Activated naive CD4-positive, alpha-beta T cell treated with anti-CD3 and anti-CD28 coated beads for 36 hours (primary cell): ENCODE measurements around the gene CLSTN2. TPM values are rescaled to one million over a fixed set of nuclear protein-coding genes. Genes with fewer than 3 reads are reported as not detected.

Experiments
- CTCF ChIA-PET: fragments of 350-600 bp; sonication (Branson Sonifier 250); formaldehyde crosslinking; loops from one replicate; lab custom pipeline; 2021; ENCODE audit warnings: antibody characterized with exemption; lab: Charles Lee
- DNase-seq: peaks from one replicate; pipeline ENCODE4 v3.0.0-alpha.2; 2020
- H3K27ac Mint-ChIP-seq: one replicate; pipeline ENCODE4 v1.8.0; 2021; ENCODE audit warnings: mild to moderate bottlenecking, mixed read lengths
- H3K27me3 Mint-ChIP-seq: one replicate; pipeline ENCODE4 v1.8.0; 2021; ENCODE audit warnings: low read depth, mixed read lengths
- H3K36me3 Mint-ChIP-seq: one replicate; pipeline ENCODE4 v1.8.0; 2021; ENCODE audit warnings: low read depth, mixed read lengths
- H3K4me1 Mint-ChIP-seq: one replicate; pipeline ENCODE4 v1.8.0; 2021; ENCODE audit warnings: low read depth, mixed read lengths
- H3K4me3 Mint-ChIP-seq: one replicate; pipeline ENCODE4 v1.8.0; 2021; ENCODE audit warnings: mild to moderate bottlenecking, moderate library complexity, mixed read lengths
- H3K9me3 Mint-ChIP-seq: one replicate; pipeline ENCODE4 v1.8.0; 2021; ENCODE audit warnings: mixed read lengths
- intact Hi-C: fragments of 100-400 bp; cut with micrococcal nuclease; formaldehyde crosslinking; loops from one replicate; pipeline ENCODE4 v1.15.1; 2023
- total RNA-seq, 2 experiments: library from RNA; stranded (reverse); gene quantifications; one replicate each; pipeline ENCODE4 v1.2.3, GENCODE V29; 2021

Gene CLSTN2
- total RNA-seq, 2 experiments from 2014 or later: not detected

DNA sequence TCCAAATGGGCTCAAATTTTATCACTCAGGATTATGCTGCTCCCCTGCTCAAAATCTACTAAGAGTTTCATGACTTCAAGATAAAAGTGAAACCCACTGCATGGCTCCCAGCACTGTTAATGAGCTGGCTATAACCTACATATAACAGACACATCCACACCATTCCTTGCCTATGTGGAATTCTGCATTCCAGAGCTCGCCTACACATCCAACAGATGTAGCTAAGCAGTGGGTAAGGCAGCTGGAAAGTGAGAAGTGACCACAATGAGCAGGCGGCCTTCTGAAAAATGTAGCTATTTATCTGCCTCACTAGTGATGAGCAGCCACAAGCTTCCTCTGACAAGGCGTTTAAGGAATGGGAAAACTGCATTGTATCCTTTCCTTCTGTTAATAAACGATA, 650.8 kb downstream of the CLSTN2 start:
- Mint-ChIP-seq H3K36me3 (no peaks in the 10 kb centered on the region), H3K4me1 (no peaks in the 10 kb centered on the region), H3K27me3 (peaks cover 4% of the 10 kb centered on the region), H3K9me3 (no peaks in the 10 kb centered on the region), H3K4me3 (no peak overlapping the region), H3K27ac (no peak overlapping the region)
- CTCF ChIA-PET: no interaction called here
- no peak for DNase-seq
- intact Hi-C loops: no loop called here

DNA sequence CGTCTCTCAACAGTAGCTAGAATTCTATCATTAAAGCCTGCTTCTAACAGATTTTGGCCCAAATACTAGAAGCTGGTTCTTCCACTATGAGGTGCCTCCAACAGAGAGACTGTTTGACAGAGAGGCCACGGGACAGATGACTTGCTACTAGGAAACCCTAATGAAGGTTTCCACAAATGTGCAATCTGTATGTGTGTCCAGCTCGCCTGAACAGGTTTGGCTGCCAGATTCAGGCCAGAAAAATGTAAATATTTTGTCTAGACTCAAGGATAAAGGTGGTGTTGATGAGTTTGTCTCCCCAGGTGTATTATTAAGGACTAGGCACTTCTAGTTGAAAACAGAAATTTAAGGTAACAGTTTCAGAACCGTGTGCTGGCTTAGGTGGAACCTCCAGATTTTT, 651.3 kb downstream of the CLSTN2 start:
- Mint-ChIP-seq H3K27ac (no peak overlapping the region), H3K36me3 (no peaks in the 10 kb centered on the region), H3K4me3 (no peak overlapping the region), H3K9me3 (no peaks in the 10 kb centered on the region), H3K27me3 (peaks cover 4% of the 10 kb centered on the region), H3K4me1 (no peaks in the 10 kb centered on the region)
- intact Hi-C loops: no loop called here
- CTCF ChIA-PET: no interaction called here
- no peak for DNase-seq

- CTCF ChIA-PET: no interaction called here
- Mint-ChIP-seq H3K4me3 (no peak overlapping the region), H3K4me1 (no peaks in the 10 kb centered on the region), H3K27me3 (peaks cover 2% of the 10 kb centered on the region), H3K36me3 (no peaks in the 10 kb centered on the region), H3K9me3 (no peaks in the 10 kb centered on the region), H3K27ac (no peak overlapping the region)
- DNase-seq: no peak
- intact Hi-C loops: no loop called here
Observed at GRCh38 chr3:140588558-140588957, 653.6 kb downstream of the CLSTN2 start.

DNA sequence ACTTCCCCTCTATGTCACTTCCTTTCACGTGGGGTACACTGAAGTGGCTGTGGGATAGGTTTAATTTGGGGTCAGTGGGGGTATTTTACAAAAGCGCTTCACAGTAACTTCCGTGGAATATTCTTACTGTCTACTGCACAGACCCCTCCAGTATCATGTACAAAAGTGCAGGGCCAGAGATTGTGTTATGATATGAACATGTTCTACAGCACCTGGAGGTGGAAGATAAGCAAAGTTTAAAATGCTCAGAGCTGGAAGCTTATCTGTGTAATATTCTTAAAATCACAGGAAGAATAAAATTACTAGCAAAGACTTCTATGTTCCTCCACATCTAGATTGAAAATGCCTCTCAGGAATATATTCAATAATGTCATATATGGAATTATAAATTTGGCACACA, 658.8 kb downstream of the CLSTN2 start:
- Mint-ChIP-seq H3K4me3 (no peak overlapping the region), H3K4me1 (no peaks in the 10 kb centered on the region), H3K27me3 (no peaks in the 10 kb centered on the region), H3K9me3 (no peaks in the 10 kb centered on the region), H3K36me3 (no peaks in the 10 kb centered on the region), H3K27ac (no peak overlapping the region)
- no peak for DNase-seq
- intact Hi-C loops: no loop called here
- CTCF ChIA-PET: no interaction called here

DNA sequence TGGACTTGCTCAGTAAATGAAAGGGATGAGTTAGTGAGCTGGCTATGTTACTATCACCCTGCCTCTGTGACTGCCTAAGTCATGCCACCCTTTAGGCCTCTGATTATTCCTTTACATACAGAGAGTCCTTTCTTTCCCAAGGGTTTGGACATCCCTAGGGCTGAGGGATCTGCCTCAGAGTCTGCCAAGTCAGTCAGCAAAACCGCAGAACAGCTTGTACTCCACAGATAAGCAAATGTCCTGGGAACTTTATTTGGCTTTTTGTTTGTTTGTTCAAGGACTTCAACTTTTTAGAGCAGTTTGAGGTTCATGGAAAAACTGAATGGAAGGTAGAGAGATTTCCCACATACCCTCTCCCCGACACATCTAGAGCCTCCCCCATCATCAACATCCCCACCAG, 660.3 kb downstream of the CLSTN2 start:
- intact Hi-C loops: no loop called here
- CTCF ChIA-PET: no interaction called here
- Mint-ChIP-seq H3K36me3 (no peaks in the 10 kb centered on the region), H3K27ac (no peak overlapping the region), H3K9me3 (no peaks in the 10 kb centered on the region), H3K4me3 (no peak overlapping the region), H3K27me3 (no peaks in the 10 kb centered on the region), H3K4me1 (no peaks in the 10 kb centered on the region)
- DNase-seq: no peak

- Mint-ChIP-seq H3K36me3 (no peaks in the 10 kb centered on the region), H3K27ac (no peak overlapping the region), H3K9me3 (no peaks in the 10 kb centered on the region), H3K4me1 (no peaks in the 10 kb centered on the region), H3K27me3 (no peaks in the 10 kb centered on the region), H3K4me3 (no peak overlapping the region)
- DNase-seq: no peak
- intact Hi-C loops: no loop called here
- CTCF ChIA-PET: interaction anchor here (0.8 kb wide), 1 partner anchor 9 kb away, joined by 3 read pairs; no protein-coding TSS in a partner anchor
Observed at GRCh38 chr3:140597364-140597763, 662.4 kb downstream of the CLSTN2 start.

DNA sequence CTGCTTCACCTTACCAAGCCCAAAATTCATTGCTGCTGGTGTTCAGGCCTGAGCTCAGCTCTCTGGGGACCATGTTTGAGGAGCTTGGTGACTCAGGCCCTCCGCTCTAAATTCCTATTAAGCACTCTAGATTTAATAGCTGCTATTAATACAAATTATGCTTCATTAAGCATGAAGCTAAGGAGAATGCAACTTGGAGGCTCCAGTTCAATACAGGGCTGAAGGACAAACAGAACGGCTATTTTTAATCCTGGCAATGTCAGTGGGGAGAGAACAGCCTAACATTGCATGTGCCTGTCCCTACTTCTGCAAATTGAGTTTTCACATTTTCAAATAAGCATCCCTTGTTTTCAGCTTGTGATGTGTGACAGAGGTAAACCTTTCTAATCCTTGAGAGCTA, 662.8 kb downstream of the CLSTN2 start:
- Mint-ChIP-seq H3K36me3 (no peaks in the 10 kb centered on the region), H3K27me3 (no peaks in the 10 kb centered on the region), H3K27ac (no peak overlapping the region), H3K4me1 (no peaks in the 10 kb centered on the region), H3K9me3 (no peaks in the 10 kb centered on the region), H3K4me3 (no peak overlapping the region)
- intact Hi-C loops: no loop called here
- CTCF ChIA-PET: interaction anchor here (0.8 kb wide), 1 partner anchor 9 kb away, joined by 3 read pairs; no protein-coding TSS in a partner anchor
- DNase-seq: no peak

DNA sequence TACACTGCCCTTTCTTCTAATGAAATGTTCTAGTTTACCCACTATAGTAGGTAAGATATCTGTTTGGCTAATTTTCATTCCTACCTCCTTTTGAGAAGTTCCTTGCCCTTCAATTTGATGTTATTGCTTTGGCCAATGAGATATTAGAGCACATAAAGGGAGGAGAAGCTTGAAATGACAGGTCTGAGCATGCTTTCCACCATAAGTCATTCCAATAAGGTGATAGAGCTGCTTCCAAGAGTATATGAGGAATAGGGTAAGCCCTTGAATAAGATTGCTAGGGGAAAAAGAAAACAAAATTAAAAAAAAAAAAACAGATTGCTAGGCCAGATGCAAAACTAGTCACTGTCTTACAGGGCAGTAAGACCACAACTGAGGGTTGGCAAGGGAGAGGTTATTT, 664.0 kb downstream of the CLSTN2 start:
- intact Hi-C loops: no loop called here

DNA sequence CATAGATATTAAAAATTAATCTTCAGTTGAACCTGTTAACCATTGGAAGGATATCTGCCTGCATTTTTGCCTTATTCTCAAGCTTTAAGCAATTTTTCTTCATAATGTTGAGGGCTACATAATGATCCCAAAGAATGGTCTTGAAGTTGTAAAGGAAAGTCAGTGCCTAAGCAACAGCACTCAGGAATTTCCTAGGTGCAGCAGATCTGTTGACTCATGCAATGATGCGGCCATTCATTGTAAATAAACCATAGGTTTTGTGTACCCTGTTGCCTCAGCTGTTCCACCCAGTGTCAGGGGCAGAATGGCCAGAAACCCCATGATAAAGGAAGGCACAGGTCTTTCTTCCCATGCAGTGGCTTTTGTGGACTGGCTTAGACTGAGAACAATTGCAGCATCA, 664.5 kb downstream of the CLSTN2 start:
- H3K27ac Mint-ChIP-seq: no peak overlapping the region
- CTCF ChIA-PET: no interaction called here

More for the DNA sequence above, 664.0 kb downstream of the CLSTN2 start:
- no peak for DNase-seq
- Mint-ChIP-seq H3K27ac (no peak overlapping the region), H3K4me1 (no peaks in the 10 kb centered on the region), H3K4me3 (no peak overlapping the region), H3K27me3 (no peaks in the 10 kb centered on the region), H3K9me3 (no peaks in the 10 kb centered on the region), H3K36me3 (no peaks in the 10 kb centered on the region)
- CTCF ChIA-PET: interaction anchor here (0.6 kb wide), 1 partner anchor 121 kb away, joined by 3 read pairs; no protein-coding TSS in a partner anchor

GRCh38 chr3:140601881-140602280, 666.9 kb downstream of the CLSTN2 start:
- H3K27me3 Mint-ChIP-seq: no peaks in the 10 kb centered on the region
- CTCF ChIA-PET: no interaction called here
- H3K36me3 Mint-ChIP-seq: no peaks in the 10 kb centered on the region
- intact Hi-C loops: no loop called here
- H3K27ac Mint-ChIP-seq: no peak overlapping the region
- no peaks in the 10 kb centered on the region for H3K4me1 Mint-ChIP-seq
- peaks cover 2% of the 10 kb centered on the region for H3K9me3 Mint-ChIP-seq
- DNase-seq: no peak
- no peak overlapping the region for H3K4me3 Mint-ChIP-seq

More for the DNA sequence above, 664.5 kb downstream of the CLSTN2 start:
- DNase-seq: no peak
- Mint-ChIP-seq H3K9me3 (no peaks in the 10 kb centered on the region), H3K4me3 (no peak overlapping the region), H3K36me3 (no peaks in the 10 kb centered on the region), H3K4me1 (no peaks in the 10 kb centered on the region), H3K27me3 (no peaks in the 10 kb centered on the region)
- intact Hi-C loops: no loop called here

- Mint-ChIP-seq H3K4me1 (no peaks in the 10 kb centered on the region), H3K9me3 (peaks cover 2% of the 10 kb centered on the region), H3K27me3 (no peaks in the 10 kb centered on the region), H3K4me3 (no peak overlapping the region), H3K27ac (no peak overlapping the region), H3K36me3 (no peaks in the 10 kb centered on the region)
- CTCF ChIA-PET: no interaction called here
- no peak for DNase-seq
- intact Hi-C loops: no loop called here
Observed at GRCh38 chr3:140602781-140603180, 667.8 kb downstream of the CLSTN2 start.

GRCh38 chr3:140603766-140604165, 668.8 kb downstream of the CLSTN2 start:
- Mint-ChIP-seq H3K27me3 (no peaks in the 10 kb centered on the region), H3K36me3 (no peaks in the 10 kb centered on the region), H3K27ac (no peak overlapping the region), H3K4me3 (no peak overlapping the region), H3K9me3 (peaks cover 2% of the 10 kb centered on the region), H3K4me1 (no peaks in the 10 kb centered on the region)
- intact Hi-C loops: no loop called here
- CTCF ChIA-PET: no interaction called here
- no peak for DNase-seq

- CTCF ChIA-PET: no interaction called here
- Mint-ChIP-seq H3K36me3 (no peaks in the 10 kb centered on the region), H3K4me3 (no peak overlapping the region)
Observed at GRCh38 chr3:140610544-140610943, 675.6 kb downstream of the CLSTN2 start.

More at GRCh38 chr3:140610544-140610943, 675.6 kb downstream of the CLSTN2 start:
- Mint-ChIP-seq H3K9me3 (peaks cover 2% of the 10 kb centered on the region), H3K27ac (no peak overlapping the region), H3K4me1 (no peaks in the 10 kb centered on the region), H3K27me3 (peaks cover 3% of the 10 kb centered on the region)
- intact Hi-C loops: no loop called here
- DNase-seq: no peak
